ENCODE data around the gene KDM5B.
A peak's percentile ranks its signal among the peaks of the same experiment; 100 is the strongest.
"Not testable (repeated sequence)": the region's sequence is repeated elsewhere in the genome, so short reads cannot be mapped to it uniquely, and the experiment has no call there.

KDM5B gene

GRCh38 chr1:202807926-202808757 is at the start of gene KDM5B:
KDM5B (minus strand) TSS chr1:202808421; CDS start chr1:202808305, 116 bp downstream.
- DNase-seq (ENCODE audit: low spot score) = peak; percentile 79

GRCh38 chr1:202857136-202857610 is 49.0 kb upstream of the KDM5B start:
- DNase-seq (ENCODE audit: low spot score) = no peak

- DNase-seq (ENCODE audit: low spot score) = no peak
These were observed 47.8 kb upstream of the KDM5B start for GRCh38 chr1:202856014-202856413.

- no peak for DNase-seq (ENCODE audit: low spot score)
These were observed 46.6 kb upstream of the KDM5B start for GRCh38 chr1:202854787-202855186.

GRCh38 chr1:202852163-202852904 is 44.1 kb upstream of the KDM5B start:
- DNase-seq (ENCODE audit: low spot score) = peak; percentile 83

- DNase-seq (ENCODE audit: low spot score) = no peak
These were observed 42.6 kb upstream of the KDM5B start for GRCh38 chr1:202850593-202851362.

- no peak for DNase-seq (ENCODE audit: low spot score)
These were observed 39.9 kb upstream of the KDM5B start for GRCh38 chr1:202848191-202848542.

- peak; percentile 44 for DNase-seq (ENCODE audit: low spot score)
These were observed 36.7 kb upstream of the KDM5B start for GRCh38 chr1:202844935-202845334.

GRCh38 chr1:202844259-202844658 is 36.0 kb upstream of the KDM5B start:
- DNase-seq (ENCODE audit: low spot score) = no peak

- no peak for DNase-seq (ENCODE audit: low spot score)
These were observed 34.9 kb upstream of the KDM5B start for GRCh38 chr1:202843081-202843480.

GRCh38 chr1:202837746-202838262 is 29.6 kb upstream of the KDM5B start:
- no peak for DNase-seq (ENCODE audit: low spot score)

GRCh38 chr1:202836623-202837403 is 28.6 kb upstream of the KDM5B start:
- no peak for DNase-seq (ENCODE audit: low spot score)

- peak; percentile 40 for DNase-seq (ENCODE audit: low spot score)
These were observed 27.4 kb upstream of the KDM5B start for GRCh38 chr1:202835548-202836072.

- no peak for DNase-seq (ENCODE audit: low spot score)
These were observed 26.7 kb upstream of the KDM5B start for GRCh38 chr1:202834771-202835547.

GRCh38 chr1:202831906-202832305 is 23.7 kb upstream of the KDM5B start:
- no peak for DNase-seq (ENCODE audit: low spot score)

- not testable (repeated sequence) for DNase-seq (ENCODE audit: low spot score)
These were observed 21.0 kb upstream of the KDM5B start for GRCh38 chr1:202829223-202829622.

- DNase-seq (ENCODE audit: low spot score) = no peak
These were observed 17.5 kb upstream of the KDM5B start for GRCh38 chr1:202825748-202826147.

- DNase-seq (ENCODE audit: low spot score) = no peak
These were observed 13.2 kb upstream of the KDM5B start for GRCh38 chr1:202821467-202821866.

GRCh38 chr1:202818819-202819218 is 10.6 kb upstream of the KDM5B start:
- no peak for DNase-seq (ENCODE audit: low spot score)

GRCh38 chr1:202815120-202815519 is 6.9 kb upstream of the KDM5B start:
- no peak for DNase-seq (ENCODE audit: low spot score)
